ENCODE measurements around the gene NOTO. TPM values are rescaled to one million over a fixed set of nuclear protein-coding genes. Genes with fewer than 3 reads are reported as not detected.
A peak's percentile ranks its signal among the peaks of the same experiment; 100 is the strongest.

The NOTO gene
- total RNA-seq, 1 donor from 2014 or later = not detected

GRCh38 chr2:73210696-73211095 is 8.3 kb downstream of the NOTO start:
- no peak for TF ChIP-seq CTCF (IDR thresholded peaks at IDR 0.05; ENCODE audit: insufficient read depth, low read length, poor library complexity, severe bottlenecking)
- no peaks in the 10 kb centered on the region for H3K36me3 ChIP-seq (ENCODE audit: control insufficient read depth, insufficient read depth, low read length)
- H3K27me3 ChIP-seq (ENCODE audit: control insufficient read depth, insufficient read depth, low read length) = peaks cover 6% of the 10 kb centered on the region
- no peak for DNase-seq (ENCODE audit: low read depth)
- H3K4me3 ChIP-seq (ENCODE audit: low read depth, low read length) = no peak overlapping the region

- no peaks in the 10 kb centered on the region for H3K36me3 ChIP-seq (ENCODE audit: control insufficient read depth, insufficient read depth, low read length)
- peaks cover 4% of the 10 kb centered on the region for H3K27me3 ChIP-seq (ENCODE audit: control insufficient read depth, insufficient read depth, low read length)
- TF ChIP-seq CTCF (IDR thresholded peaks at IDR 0.05; ENCODE audit: insufficient read depth, low read length, poor library complexity, severe bottlenecking) = no peak
- DNase-seq (ENCODE audit: low read depth) = no peak
- H3K4me3 ChIP-seq (ENCODE audit: low read depth, low read length) = no peak overlapping the region
Observed at GRCh38 chr2:73212098-73212447, 9.7 kb downstream of the NOTO start.

GRCh38 chr2:73212448-73213176 is 10.2 kb downstream of the NOTO start:
- H3K27me3 ChIP-seq (ENCODE audit: control insufficient read depth, insufficient read depth, low read length) = peaks cover 2% of the 10 kb centered on the region
- H3K4me3 ChIP-seq (ENCODE audit: low read depth, low read length) = no peak overlapping the region
- TF ChIP-seq CTCF (IDR thresholded peaks at IDR 0.05; ENCODE audit: insufficient read depth, low read length, poor library complexity, severe bottlenecking) = peak; percentile 99
- DNase-seq (ENCODE audit: low read depth) = no peak
- no peaks in the 10 kb centered on the region for H3K36me3 ChIP-seq (ENCODE audit: control insufficient read depth, insufficient read depth, low read length)

- TF ChIP-seq CTCF (IDR thresholded peaks at IDR 0.05; ENCODE audit: insufficient read depth, low read length, poor library complexity, severe bottlenecking) = no peak
- Histone ChIP-seq H3K4me3 (ENCODE audit: low read depth, low read length) (peak within 1 kb of the TSS; percentile 81), H3K36me3 (ENCODE audit: control insufficient read depth, insufficient read depth, low read length) (no peaks in the 10 kb centered on the region), H3K27me3 (ENCODE audit: control insufficient read depth, insufficient read depth, low read length) (peaks cover under 1% of the 10 kb centered on the region)
- no peak for DNase-seq (ENCODE audit: low read depth)
Observed at GRCh38 chr2:73214120-73215035, 12.0 kb downstream of the NOTO start, which contains the start of gene SMYD5. TSS of gene SMYD5 (plus strand) at chr2:73214245. CDS start at chr2:73214267, 22 bp downstream.

- H3K4me3 ChIP-seq (ENCODE audit: low read depth, low read length) = no peak overlapping the region
- no peak for DNase-seq (ENCODE audit: low read depth)
- no peak for TF ChIP-seq CTCF (IDR thresholded peaks at IDR 0.05; ENCODE audit: insufficient read depth, low read length, poor library complexity, severe bottlenecking)
Observed at GRCh38 chr2:73215254-73215653, 12.9 kb downstream of the NOTO start.

More at GRCh38 chr2:73215254-73215653, 12.9 kb downstream of the NOTO start:
- Histone ChIP-seq H3K27me3 (ENCODE audit: control insufficient read depth, insufficient read depth, low read length) (no peaks in the 10 kb centered on the region), H3K36me3 (ENCODE audit: control insufficient read depth, insufficient read depth, low read length) (no peaks in the 10 kb centered on the region)

Data from kidney epithelial cell (primary cell).